ENCODE data around the gene DOLPP1.
A peak's percentile ranks its signal among the peaks of the same experiment; 100 is the strongest.

Gene DOLPP1

GRCh38 chr9:129036923-129037766 is 43.8 kb upstream of the DOLPP1 start (continued):
- TF ChIP-seq ZNF350 (tag by site-specific recombination; IDR thresholded peaks at IDR 0.05) (no peak), ZBTB26 (tag by site-specific recombination; optimal IDR thresholded peaks at IDR 0.05) (peak; percentile 7), ZSCAN4 (tag by site-specific recombination; IDR thresholded peaks at IDR 0.05) (no peak; the same call in 1 of the 2 replicates), ZNF211 (tag by site-specific recombination; IDR thresholded peaks at IDR 0.05; ENCODE audit: low read depth) (no peak), HOXA7 (CRISPR knock-in tag; IDR thresholded peaks at IDR 0.05; ENCODE audit: borderline replicate concordance) (no peak), ZNF18 (tag by site-specific recombination; IDR thresholded peaks at IDR 0.05) (no peak), FEZF1 (tag by site-specific recombination; IDR thresholded peaks at IDR 0.05) (no peak), KLF8 (tag by site-specific recombination; IDR thresholded peaks at IDR 0.05) (no peak), ZNF777 (tag by site-specific recombination; IDR thresholded peaks at IDR 0.05; ENCODE audit: borderline replicate concordance) (peak; percentile 45; the same call in 1 of the 2 replicates), ZNF148 (tag by site-specific recombination; IDR thresholded peaks at IDR 0.05; ENCODE audit: borderline replicate concordance) (no peak), ZNF133 (tag by site-specific recombination; IDR thresholded peaks at IDR 0.05) (no peak), ZBTB21 (tag by site-specific recombination; IDR thresholded peaks at IDR 0.05) (no peak), GLIS1 (tag by site-specific recombination; IDR thresholded peaks at IDR 0.05) (peak; percentile 94; the same call in 1 of the 2 replicates), ZNF670 (tag by site-specific recombination; IDR thresholded peaks at IDR 0.05; ENCODE audit: low read depth) (no peak), ZNF404 (tag by site-specific recombination; IDR thresholded peaks at IDR 0.05) (no peak), ZNF664 (tag by site-specific recombination; IDR thresholded peaks at IDR 0.05) (no peak), ZNF223 (tag by site-specific recombination; IDR thresholded peaks at IDR 0.05) (no peak), EGR2 (tag by site-specific recombination; IDR thresholded peaks at IDR 0.05; ENCODE audit: low read depth) (no peak), ZNF132 (tag by site-specific recombination; IDR thresholded peaks at IDR 0.05; ENCODE audit: borderline replicate concordance) (no peak), CTCF (tag by site-specific recombination; IDR thresholded peaks at IDR 0.05) (no peak; the same call in 1 of the 2 replicates), AEBP2 (tag by site-specific recombination; IDR thresholded peaks at IDR 0.05; ENCODE audit: borderline replicate concordance) (no peak)
- TF ChIP-seq, protein P1, sequence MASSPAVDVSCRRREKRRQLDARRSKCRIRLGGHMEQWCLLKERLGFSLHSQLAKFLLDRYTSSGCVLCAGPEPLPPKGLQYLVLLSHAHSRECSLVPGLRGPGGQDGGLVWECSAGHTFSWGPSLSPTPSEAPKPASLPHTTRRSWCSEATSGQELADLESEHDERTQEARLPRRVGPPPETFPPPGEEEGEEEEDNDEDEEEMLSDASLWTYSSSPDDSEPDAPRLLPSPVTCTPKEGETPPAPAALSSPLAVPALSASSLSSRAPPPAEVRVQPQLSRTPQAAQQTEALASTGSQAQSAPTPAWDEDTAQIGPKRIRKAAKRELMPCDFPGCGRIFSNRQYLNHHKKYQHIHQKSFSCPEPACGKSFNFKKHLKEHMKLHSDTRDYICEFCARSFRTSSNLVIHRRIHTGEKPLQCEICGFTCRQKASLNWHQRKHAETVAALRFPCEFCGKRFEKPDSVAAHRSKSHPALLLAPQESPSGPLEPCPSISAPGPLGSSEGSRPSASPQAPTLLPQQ (tag by site-specific recombination; IDR thresholded peaks at IDR 0.05): no peak
- TF ChIP-seq, protein P2, sequence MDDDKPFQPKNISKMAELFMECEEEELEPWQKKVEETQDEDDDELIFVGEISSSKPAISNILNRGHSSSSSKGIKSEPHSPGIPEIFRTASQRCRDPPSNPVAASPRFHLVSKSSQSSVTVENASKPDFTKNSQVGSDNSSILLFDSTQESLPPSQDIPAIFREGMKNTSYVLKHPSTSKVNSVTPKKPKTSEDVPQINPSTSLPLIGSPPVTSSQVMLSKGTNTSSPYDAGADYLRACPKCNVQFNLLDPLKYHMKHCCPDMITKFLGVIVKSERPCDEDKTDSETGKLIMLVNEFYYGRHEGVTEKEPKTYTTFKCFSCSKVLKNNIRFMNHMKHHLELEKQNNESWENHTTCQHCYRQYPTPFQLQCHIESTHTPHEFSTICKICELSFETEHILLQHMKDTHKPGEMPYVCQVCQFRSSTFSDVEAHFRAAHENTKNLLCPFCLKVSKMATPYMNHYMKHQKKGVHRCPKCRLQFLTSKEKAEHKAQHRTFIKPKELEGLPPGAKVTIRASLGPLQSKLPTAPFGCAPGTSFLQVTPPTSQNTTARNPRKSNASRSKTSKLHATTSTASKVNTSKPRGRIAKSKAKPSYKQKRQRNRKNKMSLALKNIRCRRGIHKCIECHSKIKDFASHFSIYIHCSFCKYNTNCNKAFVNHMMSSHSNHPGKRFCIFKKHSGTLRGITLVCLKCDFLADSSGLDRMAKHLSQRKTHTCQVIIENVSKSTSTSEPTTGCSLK (tag by site-specific recombination; IDR thresholded peaks at IDR 0.05): no peak

All from HEK293 (cell line).